ENCODE data around the gene EPS15. TPM values are rescaled to one million over a fixed set of nuclear protein-coding genes. Genes with fewer than 3 reads are reported as not detected.

The EPS15 gene
- polyA plus RNA-seq, 1 donor (not counting 4 experiments of a cell fraction or from before 2014, with no cell fraction given), result 33.2 TPM

DNA sequence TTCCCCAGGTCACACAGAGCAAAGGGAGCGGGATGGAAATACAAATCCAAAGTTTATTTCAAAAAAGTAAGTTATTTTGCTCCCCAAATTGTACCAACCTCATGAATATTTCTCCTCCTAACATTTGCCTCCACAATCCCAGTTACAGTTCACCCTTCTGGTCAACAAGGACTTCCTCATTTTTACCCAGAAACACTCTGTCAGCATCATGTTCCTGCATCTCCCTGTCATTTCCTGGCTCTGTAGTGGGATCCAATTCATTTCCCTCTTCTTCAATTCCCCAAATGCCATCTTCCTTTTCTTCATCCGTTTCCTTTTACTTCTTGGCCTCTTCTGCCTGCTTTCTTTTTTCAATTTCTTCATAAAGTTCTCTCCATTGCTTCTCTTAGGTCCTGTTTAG is 32.0 kb upstream of the EPS15 start:
- no peak overlapping the region for H3K27ac ChIP-seq (ENCODE audit: control insufficient read depth, insufficient read depth, low read length)
- no peak overlapping the region for H3K4me3 ChIP-seq (ENCODE audit: control insufficient read depth in 2 of 3, extremely low read depth in 1 of 3, insufficient read depth in 2 of 3, low read depth in 1 of 3, low read length in 3 of 3)
- H3K9me1 ChIP-seq (ENCODE audit: control insufficient read depth, extremely low read depth, insufficient read depth, low read length), result no peaks in the 10 kb centered on the region
- dilution Hi-C loops (cut with MboI; ENCODE audit: extremely low pct_ligation_motif_present, low sequenced_read_pairs), result no loop called here
- no peak overlapping the region for H3K9ac ChIP-seq (ENCODE audit: control insufficient read depth, extremely low read depth, insufficient read depth, low read length)
- H3K4me2 ChIP-seq (ENCODE audit: control insufficient read depth, extremely low read depth, insufficient read depth, low read depth, low read length), result no peak overlapping the region
- H4K20me1 ChIP-seq (ENCODE audit: control insufficient read depth, extremely low read depth, insufficient read depth, low read length), result no peaks in the 10 kb centered on the region
- H3K4me1 ChIP-seq (ENCODE audit: control insufficient read depth, extremely low read depth, insufficient read depth, low read length), result peaks cover 3% of the 10 kb centered on the region
- H3K79me2 ChIP-seq (ENCODE audit: control insufficient read depth, insufficient read depth, low read length), result no peaks in the 10 kb centered on the region
- no peak for TF ChIP-seq EZH2 (IDR thresholded peaks at IDR 0.05; ENCODE audit: low read length)
- no peaks in the 10 kb centered on the region for H3K36me3 ChIP-seq (ENCODE audit: control insufficient read depth in 2 of 2, extremely low read depth in 1 of 2, insufficient read depth in 2 of 2, low read length in 2 of 2)
- H3K9me3 ChIP-seq (ENCODE audit: control insufficient read depth, low read depth, low read length), result no peaks in the 10 kb centered on the region
- H3K27me3 ChIP-seq (ENCODE audit: control insufficient read depth, extremely low read depth, insufficient read depth, low read length), result no peaks in the 10 kb centered on the region
- H2AFZ ChIP-seq (ENCODE audit: control insufficient read depth, low read length), result peak overlapping the region; percentile 27
- FAIRE-seq, result no peak
- no peak for DNase-seq (ENCODE audit: low read depth, low spot score)

GRCh38 chr1:51549901-51550300 is 30.8 kb upstream of the EPS15 start:
- H3K27ac ChIP-seq (ENCODE audit: control insufficient read depth, insufficient read depth, low read length), result no peak overlapping the region
- no peaks in the 10 kb centered on the region for H3K9me3 ChIP-seq (ENCODE audit: control insufficient read depth, low read depth, low read length)
- no peaks in the 10 kb centered on the region for H3K4me1 ChIP-seq (ENCODE audit: control insufficient read depth, extremely low read depth, insufficient read depth, low read length)
- no peak overlapping the region for H3K4me3 ChIP-seq (ENCODE audit: control insufficient read depth in 2 of 3, extremely low read depth in 1 of 3, insufficient read depth in 2 of 3, low read depth in 1 of 3, low read length in 3 of 3)
- FAIRE-seq, result no peak
- H3K9me1 ChIP-seq (ENCODE audit: control insufficient read depth, extremely low read depth, insufficient read depth, low read length), result no peaks in the 10 kb centered on the region
- TF ChIP-seq, protein P1, sequence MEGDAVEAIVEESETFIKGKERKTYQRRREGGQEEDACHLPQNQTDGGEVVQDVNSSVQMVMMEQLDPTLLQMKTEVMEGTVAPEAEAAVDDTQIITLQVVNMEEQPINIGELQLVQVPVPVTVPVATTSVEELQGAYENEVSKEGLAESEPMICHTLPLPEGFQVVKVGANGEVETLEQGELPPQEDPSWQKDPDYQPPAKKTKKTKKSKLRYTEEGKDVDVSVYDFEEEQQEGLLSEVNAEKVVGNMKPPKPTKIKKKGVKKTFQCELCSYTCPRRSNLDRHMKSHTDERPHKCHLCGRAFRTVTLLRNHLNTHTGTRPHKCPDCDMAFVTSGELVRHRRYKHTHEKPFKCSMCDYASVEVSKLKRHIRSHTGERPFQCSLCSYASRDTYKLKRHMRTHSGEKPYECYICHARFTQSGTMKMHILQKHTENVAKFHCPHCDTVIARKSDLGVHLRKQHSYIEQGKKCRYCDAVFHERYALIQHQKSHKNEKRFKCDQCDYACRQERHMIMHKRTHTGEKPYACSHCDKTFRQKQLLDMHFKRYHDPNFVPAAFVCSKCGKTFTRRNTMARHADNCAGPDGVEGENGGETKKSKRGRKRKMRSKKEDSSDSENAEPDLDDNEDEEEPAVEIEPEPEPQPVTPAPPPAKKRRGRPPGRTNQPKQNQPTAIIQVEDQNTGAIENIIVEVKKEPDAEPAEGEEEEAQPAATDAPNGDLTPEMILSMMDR (optimal IDR thresholded peaks at IDR 0.05 in 1 of 3, IDR thresholded peaks at IDR 0.05 in 1 of 3, conservative IDR thresholded peaks at IDR 0.05 in 1 of 3; ENCODE audit: extremely low read depth in 1 of 3, insufficient read depth in 2 of 3, low read length in 3 of 3), result no peak
- TF ChIP-seq EZH2 (IDR thresholded peaks at IDR 0.05; ENCODE audit: low read length), result no peak
- H4K20me1 ChIP-seq (ENCODE audit: control insufficient read depth, extremely low read depth, insufficient read depth, low read length), result no peaks in the 10 kb centered on the region
- H3K27me3 ChIP-seq (ENCODE audit: control insufficient read depth, extremely low read depth, insufficient read depth, low read length), result no peaks in the 10 kb centered on the region
- no peak overlapping the region for H2AFZ ChIP-seq (ENCODE audit: control insufficient read depth, low read length)
- no peak overlapping the region for H3K9ac ChIP-seq (ENCODE audit: control insufficient read depth, extremely low read depth, insufficient read depth, low read length)
- DNase-seq (ENCODE audit: low read depth, low spot score), result no peak
- H3K36me3 ChIP-seq (ENCODE audit: control insufficient read depth in 2 of 2, extremely low read depth in 1 of 2, insufficient read depth in 2 of 2, low read length in 2 of 2), result no peaks in the 10 kb centered on the region
- no peaks in the 10 kb centered on the region for H3K79me2 ChIP-seq (ENCODE audit: control insufficient read depth, insufficient read depth, low read length)
- dilution Hi-C loops (cut with MboI; ENCODE audit: extremely low pct_ligation_motif_present, low sequenced_read_pairs), result no loop called here
- no peak overlapping the region for H3K4me2 ChIP-seq (ENCODE audit: control insufficient read depth, extremely low read depth, insufficient read depth, low read depth, low read length)

DNA sequence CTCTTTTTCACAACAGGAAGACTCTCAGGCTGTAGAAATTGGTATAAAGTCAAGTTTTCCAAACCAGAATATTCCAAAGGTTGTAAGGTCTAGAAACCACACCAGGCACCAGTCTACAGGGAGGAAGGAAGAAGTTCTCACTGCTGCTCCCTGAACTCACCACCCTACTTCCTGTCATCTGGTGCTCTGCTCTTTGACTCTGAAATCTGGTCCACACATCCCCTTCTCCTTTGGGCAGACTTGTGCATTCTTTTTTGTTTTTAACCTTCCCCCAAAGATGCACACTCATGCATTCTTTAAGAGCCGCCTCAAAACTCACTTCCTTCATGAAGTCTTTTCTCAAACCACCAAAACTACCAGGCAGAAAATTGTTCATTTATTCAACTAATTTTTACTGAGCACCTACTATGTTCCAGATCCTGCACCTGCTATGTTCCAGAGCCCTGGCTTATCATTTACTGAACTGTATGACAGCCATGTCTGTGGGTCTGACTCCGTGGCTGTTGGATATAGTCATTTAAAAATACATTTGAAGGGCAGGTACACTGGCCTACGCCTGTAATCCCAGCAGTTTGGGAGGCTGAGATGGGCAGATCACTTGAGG is 30.1 kb upstream of the EPS15 start:
- FAIRE-seq, result no peak
- TF ChIP-seq EZH2 (IDR thresholded peaks at IDR 0.05; ENCODE audit: low read length), result no peak
- TF ChIP-seq, protein P1 (optimal IDR thresholded peaks at IDR 0.05 in 1 of 3, IDR thresholded peaks at IDR 0.05 in 1 of 3, conservative IDR thresholded peaks at IDR 0.05 in 1 of 3; ENCODE audit: extremely low read depth in 1 of 3, insufficient read depth in 2 of 3, low read length in 3 of 3), result no peak

More for the DNA sequence above, 30.1 kb upstream of the EPS15 start:
- no peaks in the 10 kb centered on the region for H3K9me1 ChIP-seq (ENCODE audit: control insufficient read depth, extremely low read depth, insufficient read depth, low read length)
- peak overlapping the region; percentile 60 for H2AFZ ChIP-seq (ENCODE audit: control insufficient read depth, low read length)
- H3K27ac ChIP-seq (ENCODE audit: control insufficient read depth, insufficient read depth, low read length), result no peak overlapping the region
- DNase-seq (ENCODE audit: low read depth, low spot score), result no peak
- no peak overlapping the region for H3K9ac ChIP-seq (ENCODE audit: control insufficient read depth, extremely low read depth, insufficient read depth, low read length)
- no peaks in the 10 kb centered on the region for H3K27me3 ChIP-seq (ENCODE audit: control insufficient read depth, extremely low read depth, insufficient read depth, low read length)
- no peaks in the 10 kb centered on the region for H3K36me3 ChIP-seq (ENCODE audit: control insufficient read depth in 2 of 2, extremely low read depth in 1 of 2, insufficient read depth in 2 of 2, low read length in 2 of 2)
- no peaks in the 10 kb centered on the region for H3K9me3 ChIP-seq (ENCODE audit: control insufficient read depth, low read depth, low read length)
- H3K4me1 ChIP-seq (ENCODE audit: control insufficient read depth, extremely low read depth, insufficient read depth, low read length), result no peaks in the 10 kb centered on the region
- dilution Hi-C loops (cut with MboI; ENCODE audit: extremely low pct_ligation_motif_present, low sequenced_read_pairs), result no loop called here
- H4K20me1 ChIP-seq (ENCODE audit: control insufficient read depth, extremely low read depth, insufficient read depth, low read length), result no peaks in the 10 kb centered on the region
- H3K79me2 ChIP-seq (ENCODE audit: control insufficient read depth, insufficient read depth, low read length), result no peaks in the 10 kb centered on the region
- no peak overlapping the region for H3K4me3 ChIP-seq (ENCODE audit: control insufficient read depth in 2 of 3, extremely low read depth in 1 of 3, insufficient read depth in 2 of 3, low read depth in 1 of 3, low read length in 3 of 3)
- H3K4me2 ChIP-seq (ENCODE audit: control insufficient read depth, extremely low read depth, insufficient read depth, low read depth, low read length), result no peak overlapping the region

Data from keratinocyte (primary cell).